ENCODE measurements around the gene MBNL1. TPM values are rescaled to one million over a fixed set of nuclear protein-coding genes. Genes with fewer than 3 reads are reported as not detected.

Gene MBNL1
- total and polyA plus RNA-seq, 2 of the 13 experiments (the other 11 are each of a cell fraction or from before 2014, with no cell fraction given): 27.1 to 55.4 TPM

- TF ChIP-seq PRPF4 (IDR thresholded peaks at IDR 0.05; ENCODE audit: low read depth, low read length, poor library complexity, severe bottlenecking) (no peak), NCOR1 (IDR thresholded peaks at IDR 0.05; ENCODE audit: borderline replicate concordance, low read length) (peak; percentile 81; the same call in 1 of the 2 replicates), SMARCE1 (IDR thresholded peaks at IDR 0.05; ENCODE audit: borderline replicate concordance) (no peak), NCOA1 (CRISPR knock-in tag; IDR thresholded peaks at IDR 0.05) (no peak), ZMYM2 (CRISPR knock-in tag; IDR thresholded peaks at IDR 0.05) (no peak), MED13 (CRISPR knock-in tag; IDR thresholded peaks at IDR 0.05) (no peak), ZNF251 (CRISPR knock-in tag; IDR thresholded peaks at IDR 0.05) (no peak), CCAR2 (optimal IDR thresholded peaks at IDR 0.05; ENCODE audit: low read depth, low read length) (no peak), EHMT2 (IDR thresholded peaks at IDR 0.05; ENCODE audit: borderline replicate concordance, low read depth, low read length) (no peak), BRF2 (CRISPR knock-in tag; IDR thresholded peaks at IDR 0.05) (no peak), TAF1 (CRISPR knock-in tag; IDR thresholded peaks at IDR 0.05) (no peak), ZFP90 (CRISPR knock-in tag; IDR thresholded peaks at IDR 0.05; ENCODE audit: borderline replicate concordance) (no peak), ZBTB21 (CRISPR knock-in tag; IDR thresholded peaks at IDR 0.05) (no peak), KMT2B (CRISPR knock-in tag; IDR thresholded peaks at IDR 0.05) (no peak), RFXANK (CRISPR knock-in tag; IDR thresholded peaks at IDR 0.05) (no peak), U2AF1 (optimal IDR thresholded peaks at IDR 0.05; ENCODE audit: low read depth, low read length) (no peak), ZNF33B (CRISPR knock-in tag; IDR thresholded peaks at IDR 0.05) (no peak), ZIK1 (CRISPR knock-in tag; IDR thresholded peaks at IDR 0.05; ENCODE audit: borderline replicate concordance, low read depth) (no peak), NONO (IDR thresholded peaks at IDR 0.05) (no peak), NONO (CRISPR knock-in tag; conservative IDR thresholded peaks at IDR 0.05) (no peak), RCOR2 (CRISPR knock-in tag; IDR thresholded peaks at IDR 0.05) (no peak), HNF4A (CRISPR knock-in tag; IDR thresholded peaks at IDR 0.05) (0 out of 2 replicates have a peak, but pooled peaks have one; percentile 55), ZNF577 (CRISPR knock-in tag; IDR thresholded peaks at IDR 0.05; ENCODE audit: borderline replicate concordance, low read depth) (no peak), ZNF180 (CRISPR knock-in tag; IDR thresholded peaks at IDR 0.05; ENCODE audit: borderline replicate concordance, low read depth) (no peak), DR1 (CRISPR knock-in tag; IDR thresholded peaks at IDR 0.05) (no peak), ZNF589 (CRISPR knock-in tag; conservative IDR thresholded peaks at IDR 0.05) (no peak), MTF2 (CRISPR knock-in tag; IDR thresholded peaks at IDR 0.05; ENCODE audit: borderline replicate concordance) (no peak)
- TF ChIP-seq, protein P1, sequence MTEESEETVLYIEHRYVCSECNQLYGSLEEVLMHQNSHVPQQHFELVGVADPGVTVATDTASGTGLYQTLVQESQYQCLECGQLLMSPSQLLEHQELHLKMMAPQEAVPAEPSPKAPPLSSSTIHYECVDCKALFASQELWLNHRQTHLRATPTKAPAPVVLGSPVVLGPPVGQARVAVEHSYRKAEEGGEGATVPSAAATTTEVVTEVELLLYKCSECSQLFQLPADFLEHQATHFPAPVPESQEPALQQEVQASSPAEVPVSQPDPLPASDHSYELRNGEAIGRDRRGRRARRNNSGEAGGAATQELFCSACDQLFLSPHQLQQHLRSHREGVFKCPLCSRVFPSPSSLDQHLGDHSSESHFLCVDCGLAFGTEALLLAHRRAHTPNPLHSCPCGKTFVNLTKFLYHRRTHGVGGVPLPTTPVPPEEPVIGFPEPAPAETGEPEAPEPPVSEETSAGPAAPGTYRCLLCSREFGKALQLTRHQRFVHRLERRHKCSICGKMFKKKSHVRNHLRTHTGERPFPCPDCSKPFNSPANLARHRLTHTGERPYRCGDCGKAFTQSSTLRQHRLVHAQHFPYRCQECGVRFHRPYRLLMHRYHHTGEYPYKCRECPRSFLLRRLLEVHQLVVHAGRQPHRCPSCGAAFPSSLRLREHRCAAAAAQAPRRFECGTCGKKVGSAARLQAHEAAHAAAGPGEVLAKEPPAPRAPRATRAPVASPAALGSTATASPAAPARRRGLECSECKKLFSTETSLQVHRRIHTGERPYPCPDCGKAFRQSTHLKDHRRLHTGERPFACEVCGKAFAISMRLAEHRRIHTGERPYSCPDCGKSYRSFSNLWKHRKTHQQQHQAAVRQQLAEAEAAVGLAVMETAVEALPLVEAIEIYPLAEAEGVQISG (CRISPR knock-in tag; IDR thresholded peaks at IDR 0.05): no peak
These were observed 198.1 kb downstream of the MBNL1 start (continued) for GRCh38 chr3:152466784-152467183.
